Renal cortex interstitium (tissue), 11 donors: ENCODE data around the gene PHLDB3. TPM values are rescaled to one million over a fixed set of nuclear protein-coding genes. Genes with fewer than 3 reads are reported as not detected.

ENCODE experiments used
- DNase-seq, 11 donors: peaks; one replicate each; pipeline ENCODE4 v3.0.0-alpha.2; 2013; ENCODE audit warnings: low read depth in 9 of 11, low spot score in 4 of 11; ENCODE audit errors: extremely low read depth in 1 of 11
- polyA plus RNA-seq, 3 donors: library from polyadenylated mRNA; unstranded; fragments of 120-200 nt; gene quantifications; one replicate each; pipeline ENCODE4 v1.2.1, GENCODE V29; 2013; ENCODE audit not compliant: insufficient read length in 3 of 3

The PHLDB3 gene
- polyA plus RNA-seq, 3 donors: 4.9 to 14.5 (median 9.3) TPM

DNA sequence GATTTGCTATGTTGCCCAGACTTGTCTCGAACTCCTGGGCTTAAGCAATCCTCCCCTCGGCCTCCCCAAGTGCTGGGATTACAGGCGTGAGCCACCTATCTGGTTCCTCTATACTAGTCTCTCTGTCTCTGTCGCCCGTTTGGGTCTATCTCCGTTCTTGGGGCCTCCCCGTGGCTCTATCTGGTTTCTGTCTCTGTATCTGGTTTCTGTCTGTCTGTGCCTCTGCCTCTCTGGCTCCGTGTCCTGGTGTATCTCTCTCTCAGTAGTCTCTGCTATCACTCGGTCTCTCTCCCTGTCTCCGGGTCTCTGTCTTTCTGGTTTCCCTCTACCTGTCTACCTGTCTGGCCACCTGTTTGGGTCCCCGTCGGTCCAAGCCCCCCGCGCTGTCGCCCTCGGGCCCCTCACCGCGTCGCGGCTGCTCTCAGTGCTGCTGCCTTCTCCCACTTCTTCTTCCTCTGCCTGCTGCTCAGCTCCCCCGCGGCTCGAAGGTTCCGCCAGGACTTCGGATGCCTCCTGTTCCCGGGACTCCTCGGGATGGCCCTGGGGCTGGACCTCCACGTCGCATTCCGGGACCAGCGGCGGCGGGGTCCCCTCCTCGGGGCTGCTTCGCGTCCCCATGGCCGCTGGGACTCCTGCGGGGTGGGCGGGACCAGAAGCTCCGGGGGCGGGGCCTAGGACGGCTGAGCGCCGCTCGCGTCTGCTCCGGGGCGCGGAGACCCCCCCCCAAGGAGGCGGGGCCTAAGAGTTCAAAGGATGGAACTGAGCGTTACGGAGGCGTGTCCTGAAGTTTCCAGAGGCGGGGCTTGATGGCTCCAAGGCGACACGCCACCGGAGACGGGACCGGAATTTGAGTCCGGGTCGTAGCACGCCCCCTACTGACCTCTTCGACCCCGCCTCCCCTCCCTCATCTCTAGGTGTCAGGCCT lies 783 bp downstream of the PHLDB3 start:
- peak; percentile 74 to 95 (median 91) for DNase-seq

DNA sequence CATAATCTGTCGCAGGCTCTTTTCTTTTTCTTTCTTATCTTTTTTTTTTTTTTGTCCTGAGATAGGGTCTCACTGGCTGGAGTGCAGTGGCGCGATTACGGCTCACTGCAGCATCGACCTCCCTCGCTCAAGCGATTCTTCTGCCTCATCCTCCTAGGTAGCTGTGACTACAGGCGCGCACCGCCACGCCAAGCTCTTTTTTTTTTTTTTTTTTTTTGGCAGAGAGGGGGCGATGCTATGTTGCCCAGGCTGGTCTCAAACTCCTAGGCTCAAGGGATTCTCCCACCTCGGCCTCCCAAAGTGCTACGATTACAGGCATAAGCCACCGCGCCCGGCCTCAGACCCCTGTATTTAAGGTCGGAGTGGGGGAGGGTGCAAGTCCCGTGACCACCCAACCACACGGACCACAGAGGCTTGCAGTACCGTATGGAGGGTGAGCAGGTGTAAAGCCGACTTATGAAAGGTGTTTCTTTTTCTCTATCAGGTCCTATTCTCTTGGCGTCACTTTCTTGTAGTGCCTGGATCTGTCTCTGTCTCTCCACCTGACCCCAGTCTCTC lies 2.0 kb downstream of the PHLDB3 start:
- DNase-seq: no peak

GRCh38 chr19:43501661-43502418 lies 2.7 kb downstream of the PHLDB3 start:
- DNase-seq: no peak

GRCh38 chr19:43499042-43499441 lies 5.5 kb downstream of the PHLDB3 start:
- no peak for DNase-seq

- DNase-seq: no peak
Measured at GRCh38 chr19:43498233-43498842, 6.2 kb downstream of the PHLDB3 start.

DNA sequence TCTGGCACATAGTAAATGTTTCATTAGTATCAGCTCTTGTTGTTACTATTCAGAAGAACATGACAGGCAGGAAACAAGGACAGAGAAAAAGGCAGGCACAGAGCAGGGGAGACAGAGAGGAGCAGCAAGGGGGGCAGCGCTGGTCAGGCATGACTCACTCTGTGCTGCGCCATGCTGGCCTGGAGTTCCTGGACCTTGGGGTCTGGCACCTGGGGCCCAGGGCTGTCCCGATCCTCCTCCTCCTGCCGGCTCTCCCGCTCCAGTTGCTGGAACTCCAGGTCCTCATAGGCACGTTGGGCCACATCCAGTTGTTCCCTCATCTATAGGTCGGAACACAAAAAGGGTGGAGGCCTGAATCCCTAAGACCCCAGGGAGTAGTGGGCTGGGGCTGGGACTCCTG lies 7.6 kb downstream of the PHLDB3 start:
- no peak for DNase-seq

GRCh38 chr19:43495082-43495481 lies 9.5 kb downstream of the PHLDB3 start:
- no peak for DNase-seq

- DNase-seq: no peak
Measured at GRCh38 chr19:43490759-43491158, 13.8 kb downstream of the PHLDB3 start.

DNA sequence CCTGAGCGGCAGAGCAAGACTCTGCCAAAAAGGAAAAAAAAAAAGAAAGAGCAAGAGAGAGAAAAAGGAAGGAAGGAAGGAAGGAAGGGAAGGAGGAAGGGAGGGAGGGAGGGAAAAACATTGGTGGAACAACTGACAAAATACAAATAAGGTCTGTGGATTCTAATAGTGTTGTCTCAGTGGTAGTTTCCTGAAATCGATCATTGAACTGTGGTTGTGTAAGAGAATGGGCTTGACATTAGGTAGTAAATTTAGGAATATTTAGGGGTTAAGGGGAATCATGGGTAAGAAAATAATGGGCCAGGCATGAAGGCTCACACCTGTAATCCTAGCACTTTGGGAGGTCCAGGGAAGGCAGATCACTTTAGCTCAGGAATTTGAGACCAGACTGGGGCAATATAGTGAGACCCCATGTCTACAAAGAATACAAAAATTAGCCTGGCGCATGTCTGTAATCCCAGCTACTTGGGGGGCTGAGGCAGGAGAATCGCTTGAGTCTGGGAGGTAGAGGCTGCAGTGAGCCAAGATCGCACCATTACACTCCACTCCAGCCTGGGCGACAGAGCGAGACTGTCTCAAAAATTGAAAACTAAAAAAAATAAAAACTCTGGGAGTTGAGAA lies 14.5 kb downstream of the PHLDB3 start:
- no peak for DNase-seq

DNA sequence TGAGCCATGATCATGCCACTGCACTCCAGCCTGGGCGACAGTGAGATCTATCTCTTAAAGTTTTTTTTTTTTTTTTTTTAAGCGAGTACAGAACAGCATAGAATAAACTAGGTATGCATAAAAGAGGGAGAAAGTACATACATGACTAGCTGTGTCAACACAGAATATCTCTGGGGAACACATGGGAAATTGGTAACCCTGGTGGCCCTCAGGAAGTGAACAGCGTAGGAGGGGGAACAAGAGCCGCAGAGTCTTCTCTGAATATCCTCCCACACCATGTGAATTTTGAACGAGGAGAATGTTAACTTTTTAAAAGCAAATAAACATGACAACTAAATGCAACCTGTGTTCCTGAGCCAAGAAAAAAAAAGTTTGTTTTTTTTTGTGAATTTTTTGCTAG lies 15.2 kb downstream of the PHLDB3 start:
- no peak for DNase-seq

DNA sequence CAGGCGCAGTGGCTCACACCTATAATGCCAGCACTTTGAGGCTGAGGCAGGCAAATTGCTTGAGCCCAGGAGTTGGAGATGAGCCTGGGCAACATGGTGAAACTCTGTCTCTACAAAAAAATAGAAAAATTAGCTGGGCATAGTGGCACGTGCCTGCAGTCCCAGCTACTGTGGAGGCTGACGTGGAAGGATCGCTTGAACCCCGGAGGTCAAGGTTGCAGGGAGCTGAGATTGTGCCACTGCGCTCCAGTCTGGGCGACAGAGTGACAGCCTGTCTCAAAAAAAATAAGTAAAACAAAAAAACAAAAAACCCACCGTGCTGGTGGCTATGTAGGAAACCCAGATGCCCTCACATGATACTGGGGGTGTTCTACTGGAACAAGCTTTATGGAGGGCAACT lies 16.4 kb downstream of the PHLDB3 start:
- DNase-seq: no peak

DNA sequence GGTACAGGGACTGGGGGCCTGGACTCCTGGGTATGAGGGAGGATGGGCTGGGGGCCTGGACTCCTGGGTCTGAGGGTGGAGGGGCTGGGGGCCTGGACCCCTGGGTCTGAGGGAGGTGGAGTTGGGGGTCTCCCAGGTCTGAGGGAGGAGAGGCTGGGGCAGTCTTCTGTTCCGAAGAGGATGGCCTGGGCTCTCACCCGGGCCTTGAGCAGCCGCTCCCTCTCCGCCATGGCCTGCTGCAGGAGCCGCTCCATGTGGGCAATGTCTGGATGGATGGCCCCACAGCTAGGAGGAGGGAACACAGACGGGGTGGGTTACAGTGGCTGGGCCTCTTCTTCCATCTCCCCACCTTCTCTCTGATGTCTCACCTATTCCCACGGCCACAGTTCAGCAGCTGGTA lies 18.1 kb downstream of the PHLDB3 start:
- no peak for DNase-seq

- DNase-seq: no peak
Measured at GRCh38 chr19:43485951-43486350, 18.6 kb downstream of the PHLDB3 start.

DNA sequence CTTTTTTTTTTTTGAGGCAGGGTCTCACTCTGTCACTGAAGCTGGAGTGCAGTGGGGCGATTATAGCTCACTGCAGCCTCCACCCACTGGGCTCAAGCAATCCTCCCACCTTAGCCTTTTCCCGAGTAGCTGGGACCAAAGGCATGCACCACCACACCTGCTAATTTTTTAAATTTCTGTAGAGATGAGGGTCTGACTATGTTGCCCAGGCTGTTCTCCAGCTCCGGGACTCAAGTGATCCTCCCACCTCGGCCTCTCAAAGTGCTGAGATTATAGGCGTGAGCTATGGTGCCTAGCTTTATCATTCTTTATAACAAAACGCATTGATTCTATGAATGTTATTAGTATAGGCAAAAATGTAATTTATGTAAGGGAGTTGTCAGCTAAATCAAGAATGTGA lies 21.3 kb downstream of the PHLDB3 start:
- no peak for DNase-seq

DNA sequence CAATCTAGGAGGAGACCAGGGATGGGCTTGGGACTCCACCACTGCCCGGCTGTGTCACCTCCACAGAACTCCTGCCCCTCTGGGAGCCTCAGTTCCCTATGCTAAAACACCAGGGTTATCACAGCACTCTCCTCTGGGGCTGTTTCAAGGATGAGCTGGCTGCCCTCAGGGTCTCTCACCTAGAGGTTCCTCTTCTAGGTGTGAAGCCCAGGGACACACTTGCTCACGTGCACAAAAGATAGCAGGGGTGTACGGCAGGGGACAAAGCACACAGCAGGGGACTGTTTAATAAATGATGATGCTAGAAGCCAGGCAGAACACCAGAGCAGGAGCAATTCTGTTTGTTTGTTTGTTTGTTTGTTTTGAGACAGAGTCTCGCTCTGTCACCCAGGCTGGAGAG lies 22.4 kb downstream of the PHLDB3 start:
- no peak for DNase-seq

DNA sequence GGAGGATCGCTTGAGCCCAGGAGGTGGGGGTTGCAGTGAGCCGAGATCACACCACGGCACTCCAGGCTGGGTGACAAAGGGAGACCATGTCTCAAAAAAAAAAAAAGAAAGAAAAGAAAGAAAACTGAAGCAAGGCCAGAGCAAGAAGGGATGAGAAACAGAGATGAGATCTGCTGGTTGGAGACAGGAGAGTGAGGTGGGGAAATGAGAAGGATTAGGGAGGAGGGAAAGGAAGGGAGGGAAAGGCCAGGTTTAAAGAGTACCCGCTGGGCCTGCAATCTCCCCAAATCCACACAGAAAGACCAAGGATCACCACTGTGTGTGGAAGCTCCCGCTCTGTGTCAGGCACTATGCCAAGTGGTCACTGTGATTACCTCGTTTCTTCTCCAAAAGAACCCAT lies 22.8 kb downstream of the PHLDB3 start:
- DNase-seq: no peak

GRCh38 chr19:43480574-43480973 lies 24.0 kb downstream of the PHLDB3 start:
- DNase-seq: no peak

DNA sequence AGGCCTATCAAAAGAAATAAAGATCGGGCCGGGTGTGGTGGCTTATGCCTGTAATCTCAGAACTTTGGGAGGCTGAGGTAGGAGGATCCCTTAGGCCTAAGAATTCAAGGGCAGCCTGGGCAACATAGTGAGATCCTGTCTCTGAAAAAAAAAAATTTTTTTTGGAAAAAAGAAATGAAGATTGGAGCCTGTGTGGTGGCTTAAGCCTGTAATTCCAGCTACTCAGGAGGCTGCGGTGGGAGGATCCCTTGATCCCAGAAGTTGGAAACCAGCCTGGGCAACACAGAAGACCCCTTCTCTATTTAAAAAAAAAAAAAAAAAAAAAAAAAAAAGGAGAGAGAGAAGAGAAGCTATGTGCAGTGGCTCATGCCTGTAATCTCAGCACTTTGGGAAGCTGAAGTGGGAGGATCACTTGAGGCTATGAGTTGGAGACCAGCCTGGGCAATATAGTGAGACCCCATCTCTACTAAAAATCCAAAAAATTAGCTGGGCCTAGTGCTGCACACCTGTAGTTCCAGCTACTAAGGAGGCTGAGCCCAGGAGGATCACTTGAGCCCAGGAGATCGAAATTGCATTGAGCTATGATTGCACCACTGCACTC lies 24.5 kb downstream of the PHLDB3 start:
- DNase-seq: no peak

DNA sequence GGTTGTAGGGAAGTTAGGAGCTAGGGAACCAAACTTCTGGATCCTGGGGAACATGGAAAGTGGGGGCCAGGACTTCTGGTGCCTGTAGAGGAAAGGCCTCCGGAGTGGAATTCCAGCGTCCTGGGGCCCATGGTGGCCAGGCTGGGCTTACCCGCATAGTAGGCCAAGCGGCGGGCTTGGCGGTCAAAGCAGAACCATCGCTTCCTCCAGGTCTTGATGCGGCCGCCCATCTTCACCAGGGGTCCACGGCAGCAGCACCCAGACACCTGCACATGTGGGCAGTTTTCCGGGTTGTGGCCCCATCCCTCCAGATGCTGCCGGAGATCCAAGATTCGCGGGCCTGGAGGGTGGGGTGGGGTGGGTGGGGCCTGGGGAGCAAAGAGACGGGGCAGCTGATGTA lies 25.3 kb downstream of the PHLDB3 start:
- DNase-seq: no peak
